Endometrial microvascular endothelial cells (primary cell): Measurements from ENCODE around the gene GPR142. TPM values are rescaled to one million over a fixed set of nuclear protein-coding genes. Genes with fewer than 3 reads are reported as not detected.

Experiments used
- in situ Hi-C: cut with HindIII; loops from 2 replicates; pipeline ENCODE4 v1.10.0; 2017; ENCODE audit warnings: low sequenced_read_pairs, low pct_unique_long_range_greater_than_20kb; ENCODE audit errors: inconsistent ontology term
- total RNA-seq: library from RNA; depleted of rRNA; stranded (reverse); fragments of >200 nt; gene quantifications from one replicate; pipeline ENCODE4 v1.2.3, GENCODE V29; 2015; ENCODE audit errors: inconsistent ontology term

Gene GPR142, protein sequence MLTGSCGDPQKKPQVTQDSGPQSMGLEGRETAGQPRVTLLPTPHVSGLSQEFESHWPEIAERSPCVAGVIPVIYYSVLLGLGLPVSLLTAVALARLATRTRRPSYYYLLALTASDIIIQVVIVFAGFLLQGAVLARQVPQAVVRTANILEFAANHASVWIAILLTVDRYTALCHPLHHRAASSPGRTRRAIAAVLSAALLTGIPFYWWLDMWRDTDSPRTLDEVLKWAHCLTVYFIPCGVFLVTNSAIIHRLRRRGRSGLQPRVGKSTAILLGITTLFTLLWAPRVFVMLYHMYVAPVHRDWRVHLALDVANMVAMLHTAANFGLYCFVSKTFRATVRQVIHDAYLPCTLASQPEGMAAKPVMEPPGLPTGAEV
- not detected for total RNA-seq

DNA sequence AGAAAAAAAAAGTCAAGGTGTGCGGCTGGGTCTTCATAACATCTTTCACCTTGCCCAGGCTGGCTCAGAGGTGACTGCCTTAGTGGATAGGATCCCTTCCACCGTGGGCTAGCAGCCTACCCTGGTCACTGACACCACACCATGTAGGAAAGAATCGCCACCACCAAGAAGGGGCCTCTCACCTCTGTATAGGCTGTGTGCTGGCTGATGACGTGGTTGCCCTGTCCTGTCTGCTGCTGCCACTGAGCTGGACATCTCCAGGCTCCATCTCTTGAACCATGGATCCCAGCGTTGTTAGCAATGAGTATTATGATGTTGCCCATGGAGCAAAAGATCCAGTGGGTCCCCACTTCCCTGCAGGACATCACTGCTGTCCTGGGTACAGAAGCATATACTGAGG, at the start of gene GPR142:
Gene GPR142, plus strand, starts transcription at position 301 of the 400 bp plus-strand sequence. CDS start 2,035 bp downstream, outside the sequence.
- in situ Hi-C loops, result no loop called here

DNA sequence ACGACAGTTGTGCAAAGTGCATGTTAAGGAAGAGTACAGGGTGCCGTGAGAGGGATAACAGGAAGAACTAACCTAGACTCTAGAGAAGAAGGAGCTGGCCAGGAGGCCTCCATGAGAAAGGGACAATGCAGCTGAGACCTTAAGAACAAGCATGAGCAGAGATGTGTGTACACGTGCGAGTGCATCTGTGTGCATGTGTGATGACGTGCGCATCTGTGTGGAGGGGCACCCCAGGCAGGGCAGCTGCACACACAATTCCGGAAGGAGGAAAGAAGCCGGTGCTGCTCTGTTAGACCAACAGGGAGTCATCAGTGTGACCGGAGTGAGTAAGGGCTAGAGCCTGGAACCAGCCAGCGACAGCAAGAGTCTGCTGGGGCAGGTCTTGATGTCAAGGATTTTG, 48.9 kb upstream of the GPR142 start:
- in situ Hi-C loops, result no loop called here

DNA sequence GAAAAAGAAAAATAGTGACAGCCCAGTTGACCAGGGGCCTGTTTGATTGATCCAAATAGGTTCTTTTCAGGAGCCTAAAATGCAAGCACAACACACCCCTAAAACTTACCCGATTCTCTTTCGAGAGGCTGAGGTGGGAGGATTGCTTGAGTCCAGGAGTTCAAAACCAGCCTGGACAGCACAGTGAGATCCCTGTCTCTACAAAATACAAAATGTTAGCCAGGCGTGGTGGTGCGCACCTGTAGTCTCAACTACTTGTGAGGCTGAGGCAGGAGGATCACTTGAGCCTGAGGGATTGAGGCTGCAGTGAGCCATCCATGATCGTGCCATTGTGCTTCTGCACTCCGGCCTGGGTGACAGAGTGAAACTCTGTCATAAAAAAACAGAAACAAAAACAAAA, 42.8 kb upstream of the GPR142 start:
- in situ Hi-C loops, result no loop called here

DNA sequence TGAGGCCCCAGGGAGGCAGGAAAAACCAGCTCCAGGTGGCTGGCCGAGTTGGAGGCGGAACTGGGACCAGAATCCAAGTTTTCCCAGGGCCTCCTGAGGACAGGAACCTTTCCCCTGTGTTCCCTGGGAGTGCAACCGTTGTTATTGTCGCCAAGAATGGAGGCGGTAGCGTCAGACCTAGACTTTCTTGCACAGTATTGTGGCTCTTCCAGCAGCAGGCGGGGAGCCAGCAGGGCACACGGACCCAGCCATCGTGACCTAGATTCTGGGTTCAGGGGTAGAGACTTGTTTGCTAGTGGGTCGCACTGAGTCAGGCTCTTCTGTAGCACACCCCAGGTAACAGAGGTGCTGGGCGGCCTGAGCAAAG, 41.9 kb upstream of the GPR142 start:
- in situ Hi-C loops, result no loop called here

DNA sequence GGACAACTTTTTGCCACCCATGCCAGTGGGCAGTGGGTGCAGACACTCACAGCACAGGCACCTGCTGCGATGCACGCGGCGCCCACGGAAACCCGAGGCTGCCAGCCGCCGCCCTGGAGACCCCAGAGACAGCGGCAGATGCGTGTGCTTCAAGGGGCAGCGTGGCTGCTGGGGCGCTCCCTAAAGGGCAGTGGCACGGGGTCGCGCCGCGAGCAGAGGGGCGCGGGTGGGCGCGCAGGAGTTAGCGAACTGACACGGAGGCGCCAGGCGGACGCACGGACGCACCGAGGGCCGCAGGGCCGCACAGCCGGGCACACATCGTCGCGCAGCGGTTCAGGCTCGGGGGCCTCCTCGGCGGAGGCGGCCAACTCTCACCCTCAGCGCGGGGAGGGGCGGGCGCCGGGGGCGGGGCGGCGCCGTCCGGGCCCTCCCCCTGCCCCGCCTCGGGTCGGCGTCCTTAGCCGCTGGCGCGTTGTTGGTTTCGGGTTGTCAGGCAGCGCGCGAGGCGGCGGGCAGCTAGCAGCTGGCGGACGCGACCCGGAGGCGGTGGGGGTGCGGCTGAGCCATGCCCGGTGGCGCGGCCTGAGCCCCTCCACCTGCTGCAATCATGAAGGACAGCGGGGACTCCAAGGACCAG, 41.4 kb upstream of the GPR142 start, which contains the start of gene KIF19:
Gene KIF19, plus strand, starts transcription at position 484 of the 637 bp plus-strand sequence. Its CDS starts 124 bp downstream, at position 608.
- in situ Hi-C loops, result no loop called here

DNA sequence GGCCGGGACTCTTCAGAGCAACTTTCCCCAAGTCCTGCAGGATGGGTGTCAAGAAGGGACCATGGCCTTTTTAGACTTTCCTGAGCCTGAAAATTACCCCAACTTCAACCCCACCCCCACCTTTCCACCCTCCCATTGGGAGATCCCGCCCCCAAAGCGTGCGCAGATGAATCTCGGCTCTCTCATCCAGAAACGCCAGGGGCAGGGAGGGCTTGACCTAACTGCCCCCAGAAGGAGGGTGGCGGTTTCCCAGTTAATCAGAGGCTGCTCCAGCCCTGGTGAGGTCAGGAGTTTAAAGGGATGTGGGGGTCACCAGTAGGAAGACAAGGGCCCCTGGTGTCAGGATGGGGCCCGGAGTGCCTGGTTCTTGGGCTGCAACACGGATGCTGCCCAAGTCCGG, 40.8 kb upstream of the GPR142 start:
- in situ Hi-C loops, result no loop called here

DNA sequence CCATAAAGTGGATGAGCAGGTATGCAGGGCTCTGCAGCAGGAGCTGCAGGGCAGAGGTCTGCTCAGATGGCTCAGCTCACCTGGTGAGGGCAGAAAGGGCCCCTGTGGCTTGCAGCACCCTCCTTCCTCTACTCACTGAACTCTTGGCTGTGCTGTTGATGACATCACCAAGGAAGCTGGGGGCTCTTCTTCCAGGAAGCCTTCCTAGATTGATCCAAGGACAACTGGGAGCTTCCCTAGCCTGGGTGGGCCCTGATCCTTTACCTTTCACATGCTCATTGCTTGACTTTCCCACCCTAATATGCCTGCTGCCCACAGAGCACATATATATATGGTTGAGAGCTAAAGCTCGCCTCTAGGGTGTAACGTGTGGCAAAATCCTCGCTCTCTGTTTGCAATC, 38.8 kb upstream of the GPR142 start:
- in situ Hi-C loops, result no loop called here

DNA sequence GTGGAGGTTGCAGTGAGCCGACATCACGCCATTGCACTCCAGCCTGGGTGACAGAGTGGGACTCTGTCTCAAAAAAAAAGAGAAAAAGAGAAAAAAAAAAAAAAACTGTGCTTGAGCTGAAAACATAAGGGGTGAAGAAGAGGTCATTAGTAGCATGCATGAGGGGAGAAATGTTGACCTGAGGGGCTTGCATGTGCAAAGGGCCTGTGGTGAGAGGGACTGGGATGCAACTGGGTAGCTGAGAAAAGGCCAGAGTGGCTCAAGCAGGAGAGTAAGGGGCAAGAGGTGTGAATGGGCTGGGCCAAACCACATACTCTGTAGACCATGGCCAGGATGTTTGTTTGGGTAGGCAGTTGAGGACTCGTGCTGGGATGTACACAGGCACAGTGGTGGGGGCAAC, 37.9 kb upstream of the GPR142 start:
- in situ Hi-C loops, result no loop called here

DNA sequence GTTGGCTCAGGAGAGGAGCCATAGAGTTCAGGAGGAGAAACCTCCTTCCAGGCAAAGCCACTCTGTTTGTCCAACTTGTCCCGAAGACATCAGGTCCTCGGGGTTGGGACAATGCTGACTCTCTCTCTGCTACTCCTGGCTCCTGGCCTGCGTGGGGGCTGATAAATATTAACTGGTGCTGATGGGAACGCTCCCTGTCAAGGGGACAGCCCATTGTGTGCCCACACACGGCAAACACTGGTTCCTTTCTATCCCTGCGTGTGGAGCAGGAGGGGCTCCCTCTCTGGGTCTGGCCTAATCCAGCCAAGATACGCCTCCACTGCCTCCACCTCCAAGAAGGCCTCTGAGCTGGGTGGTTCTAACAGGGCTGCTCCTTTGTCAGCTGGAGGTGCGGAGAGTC, 36.9 kb upstream of the GPR142 start:
- in situ Hi-C loops, result no loop called here

DNA sequence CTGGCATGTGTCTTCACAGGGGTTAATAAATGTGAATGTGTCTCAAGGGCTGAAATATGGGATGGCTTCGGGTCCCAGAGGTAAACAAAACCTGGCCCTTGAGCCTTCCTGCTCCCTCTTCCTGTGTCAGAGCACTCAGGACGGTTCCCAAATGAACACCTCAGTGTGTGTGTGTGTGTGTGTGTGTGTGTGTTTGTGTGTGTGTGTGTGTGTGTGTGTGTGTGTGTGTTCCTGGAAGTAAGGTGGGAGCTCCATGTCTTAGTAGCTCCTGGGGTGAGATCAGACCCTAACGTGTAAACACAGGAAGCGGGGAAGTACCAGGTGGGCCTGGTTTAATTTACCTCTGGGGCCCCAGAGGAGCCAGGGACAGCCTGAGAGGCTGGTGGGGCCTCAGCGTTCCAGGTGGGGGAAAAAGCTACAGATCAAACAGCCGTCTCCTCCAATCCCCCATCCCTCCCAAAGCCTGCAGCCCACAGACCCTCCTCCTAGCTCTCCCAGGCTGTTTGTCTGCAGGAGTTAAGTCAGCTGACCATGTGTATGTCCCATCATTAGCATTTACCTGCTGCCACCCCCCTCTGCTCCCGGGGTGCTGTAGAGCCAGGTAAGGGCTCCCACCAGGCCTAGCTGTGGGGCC, 35.2 kb upstream of the GPR142 start:
- in situ Hi-C loops, result no loop called here

DNA sequence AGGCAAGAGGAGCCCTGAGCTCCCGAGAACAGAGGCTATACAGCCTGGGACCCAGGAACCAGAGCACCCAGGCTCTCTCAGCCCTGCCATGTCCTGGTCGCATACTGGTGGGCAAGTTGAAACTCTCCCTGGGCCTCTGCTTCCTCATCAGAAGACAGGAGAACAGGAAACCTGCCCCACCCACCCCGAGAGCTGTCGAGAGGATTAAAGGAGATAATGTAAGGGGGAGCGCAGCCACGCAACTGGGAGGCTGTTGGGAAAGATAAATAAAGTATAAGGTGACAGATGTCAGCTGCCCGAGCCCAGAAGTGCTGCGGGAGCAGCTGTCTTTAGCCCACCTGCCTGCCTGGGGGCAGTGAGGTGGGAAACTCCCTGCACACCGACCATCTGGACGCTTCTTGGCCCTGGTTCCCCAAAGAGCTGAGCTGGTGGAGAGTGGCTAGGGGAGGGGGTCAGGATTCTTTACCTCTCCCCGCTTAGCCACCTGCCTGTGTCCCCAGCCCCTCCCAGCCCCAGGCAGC, 34.5 kb upstream of the GPR142 start:
- in situ Hi-C loops, result no loop called here

DNA sequence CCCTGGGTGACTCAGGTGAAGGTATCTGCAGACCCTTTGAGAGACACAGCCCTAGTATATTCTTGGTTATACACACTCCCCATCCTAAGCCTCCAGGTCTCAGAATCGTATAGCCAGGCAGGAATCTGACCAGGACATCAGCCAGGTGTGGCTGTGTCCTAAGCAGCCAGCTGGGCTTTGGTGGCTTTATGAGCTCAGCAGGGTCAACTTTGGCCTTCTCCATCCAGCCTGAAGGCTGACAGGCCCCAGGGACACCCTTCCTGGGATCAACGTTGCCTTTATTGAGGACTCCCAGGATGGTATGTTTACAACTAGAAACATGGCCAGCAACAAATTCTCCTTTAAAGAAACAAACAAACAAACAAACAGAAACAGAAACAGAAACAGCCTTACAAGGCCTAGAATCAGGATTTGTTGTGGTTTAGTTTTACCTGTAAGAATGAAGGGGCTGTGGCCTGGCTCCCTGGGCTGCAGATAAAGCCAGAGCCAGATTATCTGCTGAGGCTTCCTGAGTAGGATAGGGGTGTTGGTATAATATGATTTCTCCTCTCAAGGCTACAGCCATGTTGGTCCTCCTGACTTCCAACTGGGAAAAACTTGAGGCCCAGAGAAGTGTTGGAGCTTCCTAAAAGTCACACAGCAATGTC, 32.8 kb upstream of the GPR142 start:
- in situ Hi-C loops, result no loop called here

DNA sequence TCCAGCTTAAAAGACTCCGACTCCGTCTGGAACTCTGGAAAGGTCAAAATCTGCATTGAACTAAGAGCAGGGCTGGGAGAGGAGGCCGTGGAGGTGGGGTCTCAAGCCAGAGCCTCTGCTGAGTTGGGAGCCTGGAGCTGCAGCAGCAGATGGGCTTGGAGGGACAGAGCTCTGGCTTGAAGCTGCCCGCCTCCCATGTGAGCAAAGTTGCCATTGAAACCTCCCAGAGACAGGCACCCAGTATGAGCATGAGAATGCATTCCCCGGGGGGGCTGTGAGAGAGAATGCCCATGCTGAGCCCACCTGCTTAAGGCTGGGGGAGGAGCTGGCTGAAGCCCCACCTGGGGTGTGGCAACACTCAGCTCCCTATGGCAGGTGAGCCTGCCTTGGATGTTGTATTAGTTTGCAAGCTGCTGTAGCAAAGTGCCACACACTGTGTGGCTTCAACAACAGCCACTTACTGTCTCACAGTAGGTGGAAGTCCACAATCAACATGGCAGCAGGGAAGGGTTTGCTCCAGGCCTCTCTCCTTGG, 31.7 kb upstream of the GPR142 start:
- in situ Hi-C loops, result no loop called here

DNA sequence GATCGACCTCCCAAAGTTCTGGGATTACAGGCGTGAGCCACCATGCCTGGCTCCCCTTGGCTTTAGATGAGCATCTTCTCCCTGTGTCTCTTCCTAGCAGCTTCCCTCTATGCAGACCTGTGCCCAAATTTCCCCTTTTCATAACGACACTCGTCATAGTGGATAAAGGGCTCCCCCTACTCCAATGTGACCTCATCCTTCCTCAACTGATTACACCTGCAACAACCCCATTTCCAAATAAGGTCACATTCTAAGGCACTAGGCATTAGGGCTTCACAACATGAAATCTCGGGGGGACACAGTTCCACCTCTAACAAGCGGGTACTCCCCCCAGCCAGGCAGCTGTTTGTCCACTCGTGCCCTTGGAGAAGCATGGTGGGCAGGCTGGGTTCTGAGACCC, 31.0 kb upstream of the GPR142 start:
- in situ Hi-C loops, result no loop called here

DNA sequence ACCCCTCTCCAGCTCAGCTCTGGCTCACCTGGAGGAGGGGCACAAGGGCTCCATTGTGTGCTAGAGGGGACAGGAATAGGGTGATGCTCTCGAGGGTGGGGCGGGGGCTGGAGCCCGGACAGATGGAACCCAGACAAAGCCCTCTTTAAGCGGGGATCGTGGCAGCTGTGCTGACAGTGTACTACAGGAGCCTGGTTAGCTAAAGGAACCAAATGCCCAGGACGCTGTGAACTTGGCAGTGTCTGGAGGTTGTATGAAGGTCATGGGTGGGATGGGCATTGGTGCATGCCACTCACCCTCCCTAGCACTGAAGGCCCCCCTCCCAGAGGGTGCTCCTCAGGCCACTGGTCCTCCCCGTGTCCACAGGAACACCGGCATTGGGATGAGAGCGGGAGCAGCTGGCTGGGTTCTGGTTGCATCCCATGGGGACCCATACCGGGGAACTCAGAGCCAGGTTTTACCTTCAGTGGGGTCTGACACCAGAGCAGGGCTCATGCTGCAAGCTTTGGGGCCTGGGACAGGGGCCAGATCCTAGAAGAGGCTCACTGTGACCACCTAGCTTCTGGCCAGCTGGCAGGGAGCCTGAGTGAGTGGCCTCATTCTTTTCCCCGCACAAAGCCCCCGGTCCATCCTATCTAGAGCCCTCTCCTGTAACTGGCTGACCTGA, 29.3 kb upstream of the GPR142 start:
- in situ Hi-C loops, result no loop called here

DNA sequence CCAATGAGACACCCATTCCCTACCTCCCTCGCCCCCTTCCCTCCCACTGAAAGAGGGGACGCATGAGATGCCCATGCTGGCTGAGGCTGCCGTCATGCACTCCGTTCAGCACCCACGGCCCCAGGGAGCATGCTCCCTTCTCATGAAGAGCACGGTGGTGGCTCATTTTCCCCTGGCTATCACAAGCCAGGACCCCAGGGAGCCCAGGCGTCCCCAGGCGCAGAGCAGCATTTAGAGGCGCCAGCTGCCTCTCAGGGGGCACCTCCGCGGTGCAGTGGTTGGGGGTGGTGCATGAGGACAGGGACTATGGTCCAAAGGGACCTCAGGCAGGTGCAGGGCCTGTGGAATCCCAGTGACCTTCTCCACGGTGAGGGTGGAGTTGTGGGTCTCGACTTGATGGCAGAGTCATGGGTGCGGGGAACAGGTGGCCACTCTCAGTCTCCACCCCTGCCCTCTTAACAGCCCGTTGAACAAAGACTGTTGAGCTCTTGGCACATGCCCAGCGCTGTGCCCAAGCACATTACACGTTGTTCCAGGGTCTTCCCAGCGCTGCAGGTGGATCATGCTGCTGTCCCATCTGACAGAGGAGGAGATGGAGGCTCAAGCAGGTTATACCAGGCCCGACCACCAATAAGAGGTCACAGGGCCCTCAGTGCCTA, 27.6 kb upstream of the GPR142 start:
- in situ Hi-C loops, result no loop called here

DNA sequence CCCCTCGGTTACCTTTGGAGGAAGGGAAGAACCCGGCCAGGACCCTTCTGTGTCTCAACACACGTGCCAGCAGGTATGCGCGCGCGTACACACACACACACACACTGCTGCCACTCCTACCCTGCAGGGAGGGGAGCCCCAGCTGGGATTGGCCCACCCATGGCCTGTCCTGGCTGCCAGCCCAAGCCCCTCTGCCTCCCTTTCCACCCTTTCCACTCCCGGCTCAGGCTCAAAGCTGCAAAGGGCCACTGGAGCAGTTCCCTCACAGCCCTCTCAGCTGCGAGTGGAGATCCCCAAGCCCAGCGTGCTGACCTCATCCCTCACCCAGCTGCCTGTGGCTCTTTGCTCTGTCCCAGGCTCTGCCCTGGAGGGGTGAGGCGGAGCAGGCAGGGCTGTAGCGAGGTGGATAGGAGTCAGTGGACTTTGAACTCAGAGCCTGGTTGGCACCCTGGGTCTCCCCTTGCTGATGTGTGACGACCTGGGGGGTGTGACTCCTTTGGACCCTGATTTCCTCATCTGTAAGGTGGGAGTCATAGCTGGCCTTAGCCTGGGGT, 26.8 kb upstream of the GPR142 start:
- in situ Hi-C loops, result no loop called here

DNA sequence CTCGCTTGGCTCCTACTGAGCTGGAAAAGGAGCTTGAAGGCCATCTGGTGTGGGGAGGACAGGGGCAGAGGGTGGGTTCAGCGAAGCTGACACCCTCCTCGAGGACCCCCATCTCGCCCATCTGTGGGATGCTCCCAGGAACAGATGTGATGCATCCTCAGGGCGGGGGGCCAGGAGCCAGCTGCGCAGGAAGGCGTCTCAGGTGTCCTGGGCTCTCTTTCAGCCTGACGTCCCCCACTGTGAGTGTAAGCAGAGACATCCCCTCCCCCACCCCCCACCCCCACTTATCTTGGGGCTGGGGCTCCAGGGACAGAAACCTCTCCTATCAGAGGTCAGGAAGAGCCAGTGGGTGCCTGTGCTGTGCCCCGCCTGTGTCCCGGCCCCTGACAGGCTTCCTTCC, 25.1 kb upstream of the GPR142 start:
- in situ Hi-C loops, result no loop called here
